Retinal pigment epithelial cell (primary cell): ENCODE results near the gene MAP1S.
"Not testable (repeated sequence)": the region's sequence is repeated elsewhere in the genome, so short reads cannot be mapped to it uniquely, and the experiment has no call there.

Experiments used
- DNase-seq: peaks from one replicate; pipeline ENCODE4 v3.0.0-alpha.2; 2010; ENCODE audit warnings: low read depth
- H3K4me3 ChIP-seq: 2 replicates; pipeline ENCODE4 v1.5.1; 2011; ENCODE audit warnings: mild to moderate bottlenecking, low read length, control low read depth, moderate library complexity
- CTCF ChIP-seq: conservative IDR thresholded peaks from 2 replicates; pipeline ENCODE4 v1.5.1; 2011; ENCODE audit warnings: low read depth, low read length, control low read depth, inconsistent platforms

The MAP1S gene

GRCh38 chr19:17775245-17775927, 56.1 kb downstream of the MAP1S start:
- TF ChIP-seq CTCF, result peak; percentile 71
- no peak overlapping the region for H3K4me3 ChIP-seq
- no peak for DNase-seq

GRCh38 chr19:17775991-17776803, 56.9 kb downstream of the MAP1S start:
- DNase-seq, result no peak
- TF ChIP-seq CTCF, result no peak

DNA sequence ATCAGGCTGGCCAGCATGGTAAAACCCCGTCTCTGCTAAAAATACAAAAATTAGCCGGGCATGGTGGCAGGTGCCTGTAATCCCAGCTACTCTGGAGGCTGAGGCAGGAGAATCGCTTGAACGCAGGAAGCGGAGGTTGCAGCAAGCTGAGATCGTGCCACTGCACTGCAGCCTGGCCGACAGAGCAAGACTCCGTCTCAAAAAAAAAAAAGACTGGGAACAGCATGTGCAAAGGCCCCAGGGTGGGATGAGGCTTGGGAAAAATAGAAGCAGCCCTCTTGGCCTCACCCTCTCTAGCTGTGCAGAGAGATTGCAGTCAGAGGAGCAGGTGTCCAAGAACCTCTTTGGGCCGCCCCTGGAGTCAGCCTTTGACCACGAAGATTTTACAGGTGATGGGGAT, 58.6 kb downstream of the MAP1S start:
- not testable (repeated sequence) for DNase-seq, H3K4me3 ChIP-seq

More at GRCh38 chr19:17775991-17776803, 56.9 kb downstream of the MAP1S start:
- no peak overlapping the region for H3K4me3 ChIP-seq

- peak overlapping the region; percentile 21 for H3K4me3 ChIP-seq
- DNase-seq, result no peak
- no peak for TF ChIP-seq CTCF
Observed at GRCh38 chr19:17778251-17778967, 59.1 kb downstream of the MAP1S start.

DNA sequence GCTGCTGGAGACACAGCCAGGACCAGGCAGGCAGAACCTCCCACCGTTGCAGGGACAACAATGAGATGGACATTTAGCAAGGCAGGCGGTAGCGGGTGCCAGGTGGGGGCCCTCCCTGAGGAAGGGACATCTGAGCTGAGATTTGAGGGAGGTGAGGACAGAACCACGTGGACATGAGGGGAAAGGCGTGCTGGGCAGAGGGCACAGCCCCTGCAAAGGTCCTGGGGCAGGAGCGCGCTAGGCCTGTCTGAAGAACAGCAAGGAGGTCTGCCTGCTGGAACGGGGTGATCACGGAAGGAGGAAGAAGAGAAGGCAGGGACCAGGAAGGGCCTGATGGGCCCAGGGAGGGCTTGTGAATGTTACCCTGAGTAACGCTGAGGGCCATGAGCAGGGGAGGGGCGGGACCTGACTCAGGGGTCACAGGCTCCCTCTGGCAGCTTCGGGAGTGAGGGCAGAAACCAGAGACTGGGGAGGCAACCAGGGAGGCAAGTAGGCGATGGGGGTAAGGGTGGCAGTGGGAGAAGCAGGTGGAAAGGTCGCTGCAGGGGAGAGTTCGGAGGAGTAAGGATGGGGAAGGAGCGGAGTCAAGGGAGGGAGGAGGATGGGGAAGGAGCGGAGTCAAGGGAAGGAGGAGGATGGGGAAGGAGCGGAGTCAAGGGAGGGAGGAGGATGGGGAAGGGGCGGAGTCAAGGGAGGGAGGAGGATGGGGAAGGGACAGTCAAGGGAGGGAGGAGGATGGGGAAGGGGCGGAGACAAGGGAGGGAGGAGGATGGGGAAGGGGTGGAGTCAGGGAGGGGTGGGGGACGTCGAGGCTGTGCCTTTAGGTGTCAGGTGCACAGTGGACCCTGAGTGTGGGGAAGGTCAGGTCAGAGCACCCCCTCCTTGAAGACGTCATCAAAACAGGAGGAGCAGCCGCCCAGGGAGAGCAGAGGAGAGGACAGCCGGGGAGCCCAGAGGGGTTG, 60.0 kb downstream of the MAP1S start:
- TF ChIP-seq CTCF, result no peak
- H3K4me3 ChIP-seq, result peak overlapping the region; percentile 21
- no peak for DNase-seq

GRCh38 chr19:17780781-17781180, 61.5 kb downstream of the MAP1S start:
- no peak for DNase-seq
- TF ChIP-seq CTCF, result no peak
- no peak overlapping the region for H3K4me3 ChIP-seq

- DNase-seq, H3K4me3 ChIP-seq: not testable (repeated sequence)
Observed at GRCh38 chr19:17783721-17784120, 64.4 kb downstream of the MAP1S start.
